Body of pancreas (tissue), 4 donors: ENCODE measurements around the gene RELA. TPM values are rescaled to one million over a fixed set of nuclear protein-coding genes. Genes with fewer than 3 reads are reported as not detected.
A peak's percentile ranks its signal among the peaks of the same experiment; 100 is the strongest.

ENCODE experiments used
- ATAC-seq: fragments of 150-250 bp; one replicate; pipeline ENCODE4 v1.9.1; 2016
- DNase-seq, 4 donors: peaks; one replicate each; pipeline ENCODE4 v3.0.0-alpha.2; 2019
- H3K27ac ChIP-seq, 4 donors: fragments of 200-600 bp; sonication (generic); 1 replicate in 3 of 4; 2 replicates in 1 of 4; pipeline versions ENCODE4 v1.5.1 to v1.6.1; 2016 to 2019; ENCODE audit warnings: mild to moderate bottlenecking in 1 of 4, mixed read lengths in 1 of 4, moderate library complexity in 1 of 4
- H3K27me3 ChIP-seq, 2 donors: fragments of 200-600 bp; sonication (generic); one replicate each; pipeline ENCODE4 v1.6.0; 2016; ENCODE audit warnings: mild to moderate bottlenecking in 1 of 2
- H3K36me3 ChIP-seq, 2 donors: fragments of 200-600 bp; sonication (generic); replicated peaks in 1 of 2; 2 replicates each; pipeline ENCODE4 v1.5.1; 2016; ENCODE audit warnings: low read depth in 2 of 2; ENCODE audit not compliant: insufficient read depth in 1 of 2
- H3K4me1 ChIP-seq: fragments of 200-600 bp; sonication (generic); one replicate; pipeline ENCODE4 v1.6.0; 2016
- H3K4me3 ChIP-seq, 2 donors: fragments of 200-600 bp; sonication (generic); 1 replicate in 1 of 2; 2 replicates in 1 of 2; pipeline ENCODE4 v1.5.1; 2016 to 2019
- H3K9me3 ChIP-seq, 3 donors: fragments of 200-600 bp; sonication (generic); 1 replicate in 2 of 3; 2 replicates in 1 of 3; pipeline ENCODE4 v1.5.1; 2016
- CTCF ChIP-seq, 7 experiments: fragments of 450-650 bp in 4 of 7; fragments of 200-600 bp in 3 of 7; sonication (generic) in 3 of 7; IDR thresholded peaks; one replicate each; pipeline ENCODE4 v1.5.1; 2016 to 2019; ENCODE audit warnings: antibody characterized with exemption in 7 of 7
- POLR2A ChIP-seq, 3 donors: fragments of 450-650 bp; IDR thresholded peaks; one replicate each; pipeline ENCODE4 v1.6.1; 2016; ENCODE audit warnings: antibody characterized with exemption in 3 of 3, mild to moderate bottlenecking in 2 of 3
- WGBS, 2 donors: methylation state at CpG; one replicate each; pipeline ENCODE4 v1.1.5; 2017; 5-methylcytosine and 5-hydroxymethylcytosine counted together
- intact Hi-C: fragments of 100-400 bp; cut with DNase I; formaldehyde crosslinking; loops from one replicate; pipeline ENCODE4 v1.15.1; 2023
- total RNA-seq, 2 donors: library from RNA; depleted of rRNA; stranded (reverse); fragments of >200 nt; gene quantifications; one replicate each; pipeline ENCODE4 v1.1.0, GENCODE V29; 2016

The RELA gene
- total RNA-seq, 2 donors from 2014 or later = 27.5 to 45.8 TPM

- 79 to 80% methylated on average over 5 of the region's 5 CpGs for WGBS, 2 donors
- H3K36me3 ChIP-seq = no peaks in the 10 kb centered on the region
- no peak overlapping the region for H3K4me3 ChIP-seq
- intact Hi-C loops = no loop called here
- TF ChIP-seq POLR2A (IDR thresholded peaks at IDR 0.05) (no peak), CTCF (IDR thresholded peaks at IDR 0.05) (no peak)
- ATAC-seq (no peak), DNase-seq (no peak)
- H3K4me1 ChIP-seq = no peaks in the 10 kb centered on the region
- no peaks in the 10 kb centered on the region for H3K27me3 ChIP-seq
- H3K27ac ChIP-seq = no peak overlapping the region
- no peaks in the 10 kb centered on the region for H3K9me3 ChIP-seq
Observed at GRCh38 chr11:65680192-65680743, 17.6 kb upstream of the RELA start.

GRCh38 chr11:65672982-65673381 lies 10.3 kb upstream of the RELA start:
- Histone ChIP-seq H3K27me3 (no peaks in the 10 kb centered on the region), H3K4me3 (no peak overlapping the region), H3K36me3 (no peaks in the 10 kb centered on the region), H3K27ac (no peak overlapping the region), H3K9me3 (no peaks in the 10 kb centered on the region), H3K4me1 (no peaks in the 10 kb centered on the region)
- WGBS, 2 donors = 88 to 94% methylated on average over 2 of the region's 2 CpGs
- TF ChIP-seq POLR2A (IDR thresholded peaks at IDR 0.05) = no peak
- intact Hi-C loops = no loop called here
- DNase-seq (no peak), ATAC-seq (no peak)

DNA sequence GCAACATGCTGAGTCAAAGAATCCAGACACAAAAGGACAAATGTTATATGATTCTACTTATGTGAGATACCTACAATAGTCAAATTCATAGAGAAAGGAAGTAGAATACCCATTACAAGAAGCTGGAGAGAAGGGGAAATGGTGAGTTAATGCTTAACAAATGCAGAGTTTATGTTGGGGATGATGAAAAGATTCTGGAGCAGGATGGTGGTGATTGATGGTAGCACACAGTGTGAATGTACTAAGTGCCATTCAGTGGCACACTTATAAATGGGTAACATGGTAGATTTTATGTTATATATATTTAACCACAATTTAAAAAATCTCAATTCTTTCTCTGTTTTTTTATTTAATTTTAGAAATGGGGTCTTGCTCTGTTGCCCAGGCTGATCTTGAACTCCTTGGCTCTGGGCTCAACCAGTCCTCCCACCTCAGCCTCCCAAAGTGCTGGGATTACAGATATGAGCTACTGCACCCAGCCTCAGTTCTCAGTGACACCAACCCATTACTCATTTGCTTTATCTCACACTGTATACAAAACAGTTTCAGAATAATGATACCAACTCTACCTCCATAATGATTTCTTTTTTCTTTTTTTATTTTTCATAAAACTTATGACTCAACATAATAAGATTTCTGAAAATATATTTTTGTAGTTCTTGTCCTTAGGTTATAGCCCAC lies 9.6 kb upstream of the RELA start:
- intact Hi-C loops = no loop called here
- ATAC-seq (no peak), DNase-seq (no peak)
- Histone ChIP-seq H3K27me3 (no peaks in the 10 kb centered on the region), H3K27ac (no peak overlapping the region), H3K36me3 (no peaks in the 10 kb centered on the region), H3K4me3 (no peak overlapping the region), H3K9me3 (no peaks in the 10 kb centered on the region), H3K4me1 (no peaks in the 10 kb centered on the region)
- TF ChIP-seq CTCF (IDR thresholded peaks at IDR 0.05) (no peak), POLR2A (IDR thresholded peaks at IDR 0.05) (no peak)

- WGBS, 2 donors = 2 to 4% methylated on average over 9 to 15 of the region's 15 CpGs
- intact Hi-C loops = no loop called here
- H3K4me1 ChIP-seq = peaks cover 21% of the 10 kb centered on the region
- H3K36me3 ChIP-seq = peaks cover 10 to 14% of the 10 kb centered on the region in 2 donors
- H3K4me3 ChIP-seq = peak overlapping the region; percentile 9 to 17
- ATAC-seq (peak; percentile 6), DNase-seq (peak in 3 of 4 donors; percentile 48 to 65 (median 59))
- no peaks in the 10 kb centered on the region for H3K27me3 ChIP-seq
- H3K27ac ChIP-seq = peak overlapping the region; percentile 96 to 100 (median 98)
- no peaks in the 10 kb centered on the region for H3K9me3 ChIP-seq
- no peak for TF ChIP-seq CTCF (IDR thresholded peaks at IDR 0.05)
- no peak for TF ChIP-seq POLR2A (IDR thresholded peaks at IDR 0.05)
Observed at GRCh38 chr11:65663639-65664200, 1.0 kb upstream of the RELA start.

- DNase-seq (no peak), ATAC-seq (peak; percentile 17)
- no peaks in the 10 kb centered on the region for H3K27me3 ChIP-seq
- H3K27ac ChIP-seq = peak overlapping the region; percentile 96 to 100 (median 98)
- peaks cover 21% of the 10 kb centered on the region for H3K4me1 ChIP-seq
- WGBS, 2 donors = 0 to 1% methylated on average over 2 to 28 of the region's 29 CpGs
- H3K4me3 ChIP-seq = peak overlapping the region; percentile 32 to 45
- H3K9me3 ChIP-seq = no peaks in the 10 kb centered on the region
- no peak for TF ChIP-seq CTCF (IDR thresholded peaks at IDR 0.05)
- no peak for TF ChIP-seq POLR2A (IDR thresholded peaks at IDR 0.05)
- intact Hi-C loops = no loop called here
- peaks cover 10 to 26% of the 10 kb centered on the region in 2 donors for H3K36me3 ChIP-seq
Observed at GRCh38 chr11:65662247-65662798, 393 bp downstream of the RELA start.
